ENCODE measurements around the gene RRN3.
"Not testable (repeated sequence)": the region's sequence is repeated elsewhere in the genome, so short reads cannot be mapped to it uniquely, and the experiment has no call there.

RRN3 gene

DNA sequence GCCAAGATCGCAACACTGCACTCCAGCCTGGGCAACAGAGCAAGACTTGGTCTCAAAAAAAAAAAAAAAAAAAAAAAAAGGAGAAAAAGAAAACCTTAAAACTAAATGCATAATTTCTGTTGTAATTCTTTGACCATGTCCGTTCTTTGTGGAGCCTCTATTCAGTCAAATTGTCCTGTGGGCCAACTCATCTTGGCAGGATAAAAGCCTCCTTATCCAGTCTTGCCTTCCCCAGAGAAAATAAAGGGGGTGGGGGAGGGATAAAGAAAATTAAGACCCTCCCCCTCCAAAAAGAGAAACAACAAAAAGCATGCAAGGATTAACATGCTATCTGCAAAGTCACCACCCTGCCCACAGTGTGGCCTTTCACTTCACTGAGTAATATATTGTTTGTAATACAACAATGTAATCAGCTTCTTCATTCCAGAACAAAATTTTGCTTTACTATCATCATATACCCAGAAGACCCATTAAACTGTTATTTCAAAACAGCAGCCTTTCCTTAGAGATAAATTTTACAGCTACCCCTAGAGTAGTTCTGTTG lies 5.4 kb upstream of the RRN3 start:
- DNase-seq, result not testable (repeated sequence)

GRCh38 chr16:15096583-15096972 lies 2.5 kb upstream of the RRN3 start:
- not testable (repeated sequence) for DNase-seq

DNA sequence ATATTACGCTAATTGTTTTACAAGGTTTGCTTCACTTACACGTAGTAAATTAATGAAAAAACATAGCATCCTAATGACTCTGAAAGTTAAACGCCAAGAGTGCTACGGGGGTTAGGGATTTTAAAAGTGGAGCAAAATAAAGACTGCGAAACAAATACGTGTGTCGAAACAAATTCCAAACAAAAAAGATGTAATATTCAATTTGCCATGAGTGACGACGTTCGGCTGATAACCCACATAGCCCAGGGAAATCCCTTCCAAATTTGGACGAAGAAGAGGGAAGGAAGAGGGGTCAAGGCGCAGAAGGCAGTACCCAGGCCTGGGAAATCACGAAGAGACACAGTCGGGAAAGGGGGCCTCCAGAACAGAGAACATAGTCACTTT lies 509 bp downstream of the RRN3 start:
- not testable (repeated sequence) for DNase-seq

DNA sequence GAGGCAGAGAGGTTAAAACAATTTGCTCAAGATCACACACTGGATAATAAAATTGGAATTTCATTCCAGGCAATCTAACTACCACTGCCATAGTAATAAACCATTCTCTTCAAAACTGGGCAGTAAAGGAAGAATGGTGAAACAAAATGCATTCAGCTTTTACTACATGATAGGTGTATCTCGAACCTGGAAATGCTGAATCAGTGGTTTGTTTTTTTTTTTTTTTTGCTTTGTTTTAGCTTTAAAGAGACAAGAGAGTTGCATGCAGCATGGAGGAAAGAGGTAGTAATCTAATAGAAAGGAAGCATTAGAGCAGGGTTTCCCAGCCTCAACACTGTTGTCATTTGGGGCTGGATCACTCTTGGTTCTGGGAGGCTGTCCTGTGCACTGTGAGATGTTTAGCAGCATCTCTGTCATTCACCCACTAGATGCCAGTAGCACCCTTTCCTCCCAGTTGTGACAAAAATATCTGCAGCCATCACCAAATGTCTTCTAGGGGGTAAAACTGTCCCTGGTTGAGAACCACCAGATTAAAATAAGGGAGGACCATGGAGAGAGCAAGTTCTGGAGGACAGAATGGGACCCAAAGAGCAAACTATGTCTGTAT lies 3.3 kb downstream of the RRN3 start:
- peak; percentile 12 for DNase-seq

DNA sequence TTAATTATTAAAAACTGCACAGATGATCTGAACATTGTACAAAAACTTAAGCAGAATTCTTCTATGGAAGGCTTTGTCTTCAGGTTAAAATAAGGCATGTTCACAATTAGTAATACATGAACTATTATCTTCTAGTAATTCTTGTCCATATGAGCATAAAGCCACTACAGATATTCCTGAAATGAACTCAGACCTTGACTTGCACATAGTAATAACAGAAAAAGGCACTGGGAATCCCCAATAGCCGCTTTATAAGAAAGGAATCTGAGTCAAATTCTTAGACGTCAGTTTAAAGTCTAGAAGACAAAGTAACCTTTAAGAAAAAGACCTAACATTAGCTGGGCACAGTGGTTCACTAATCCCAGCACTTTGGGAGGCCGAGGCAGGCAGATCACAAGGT lies 11.3 kb downstream of the RRN3 start:
- not testable (repeated sequence) for DNase-seq

DNA sequence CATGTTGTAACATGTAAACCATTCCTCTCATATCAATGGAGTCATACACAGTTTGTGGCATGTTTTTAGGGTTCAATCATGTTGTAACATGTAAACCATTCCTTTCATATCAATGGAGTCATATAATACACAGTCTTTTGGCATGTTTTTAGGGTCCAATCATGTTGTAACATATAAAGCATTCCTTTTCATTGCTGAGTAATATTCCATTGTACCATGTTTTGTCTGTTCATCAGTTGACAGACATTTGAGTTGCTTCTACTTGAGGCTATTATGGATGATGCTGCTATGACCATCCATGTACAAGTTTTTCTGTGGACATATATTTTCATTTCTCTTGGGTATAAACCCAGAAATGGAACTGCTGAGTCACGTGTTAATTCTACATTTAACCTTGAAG lies 13.2 kb downstream of the RRN3 start:
- not testable (repeated sequence) for DNase-seq

- not testable (repeated sequence) for DNase-seq
Observed at GRCh38 chr16:15076161-15076560, 17.9 kb downstream of the RRN3 start.

GRCh38 chr16:15073101-15073500 lies 21.0 kb downstream of the RRN3 start:
- DNase-seq, result no peak

GRCh38 chr16:15071916-15072769 lies 21.9 kb downstream of the RRN3 start:
- not testable (repeated sequence) for DNase-seq

GRCh38 chr16:15071013-15071412 lies 23.1 kb downstream of the RRN3 start:
- DNase-seq, result not testable (repeated sequence)

- not testable (repeated sequence) for DNase-seq
Observed at GRCh38 chr16:15066690-15067089, 27.4 kb downstream of the RRN3 start.

GRCh38 chr16:15065961-15066360 lies 28.1 kb downstream of the RRN3 start:
- DNase-seq, result not testable (repeated sequence)

DNA sequence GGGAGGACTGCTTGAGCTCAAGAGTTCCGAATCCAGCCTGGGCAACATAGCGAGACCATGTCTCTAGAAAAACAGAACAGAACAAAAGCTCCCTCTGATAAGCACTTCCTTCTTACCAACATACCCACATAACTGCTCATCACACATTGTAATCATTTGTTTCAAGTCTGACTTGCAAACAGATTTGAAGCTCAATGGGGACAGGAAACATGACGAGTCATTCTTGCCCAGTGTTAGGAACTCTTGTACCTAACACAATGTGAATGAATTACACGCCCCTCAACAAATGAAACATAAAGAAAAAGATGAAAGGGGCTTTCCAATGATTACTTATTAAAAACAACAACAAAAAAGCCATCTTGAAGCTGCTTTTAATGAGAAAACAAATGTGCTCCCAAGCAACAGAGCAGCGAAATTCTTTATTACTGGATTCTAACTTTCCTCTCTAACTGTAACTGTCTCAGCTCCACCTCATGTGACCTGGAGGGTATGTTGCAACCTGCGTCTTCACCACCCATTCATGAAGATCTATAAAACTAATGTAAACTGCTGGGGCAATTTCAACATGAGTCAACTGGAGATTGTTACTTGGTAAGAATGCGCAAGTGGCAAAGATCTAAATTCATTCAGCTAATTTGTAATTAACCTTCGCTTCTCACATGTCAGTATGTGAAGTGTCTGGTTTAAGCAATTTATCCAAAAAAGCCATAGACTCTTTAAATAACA lies 31.8 kb downstream of the RRN3 start:
- DNase-seq, result peak; percentile 43

DNA sequence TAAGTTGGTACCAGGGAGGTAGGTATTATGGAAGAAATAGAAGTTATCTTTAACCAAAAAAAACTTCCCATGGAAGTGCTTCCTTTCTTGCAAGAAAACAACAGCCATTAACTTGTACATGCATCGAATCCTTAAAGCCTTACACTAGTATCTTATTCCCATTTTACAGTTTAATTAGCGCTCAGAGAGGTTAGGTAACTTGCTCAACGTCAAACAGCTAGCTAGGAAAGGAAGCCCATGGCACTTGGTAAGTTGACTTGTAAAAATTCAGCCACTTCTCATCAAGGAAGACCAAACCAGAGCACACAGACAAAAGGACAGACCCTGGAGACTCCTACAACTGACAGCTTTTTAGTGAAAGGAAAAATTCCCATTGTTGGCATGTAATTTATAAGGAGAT lies 34.7 kb downstream of the RRN3 start:
- DNase-seq, result no peak

DNA sequence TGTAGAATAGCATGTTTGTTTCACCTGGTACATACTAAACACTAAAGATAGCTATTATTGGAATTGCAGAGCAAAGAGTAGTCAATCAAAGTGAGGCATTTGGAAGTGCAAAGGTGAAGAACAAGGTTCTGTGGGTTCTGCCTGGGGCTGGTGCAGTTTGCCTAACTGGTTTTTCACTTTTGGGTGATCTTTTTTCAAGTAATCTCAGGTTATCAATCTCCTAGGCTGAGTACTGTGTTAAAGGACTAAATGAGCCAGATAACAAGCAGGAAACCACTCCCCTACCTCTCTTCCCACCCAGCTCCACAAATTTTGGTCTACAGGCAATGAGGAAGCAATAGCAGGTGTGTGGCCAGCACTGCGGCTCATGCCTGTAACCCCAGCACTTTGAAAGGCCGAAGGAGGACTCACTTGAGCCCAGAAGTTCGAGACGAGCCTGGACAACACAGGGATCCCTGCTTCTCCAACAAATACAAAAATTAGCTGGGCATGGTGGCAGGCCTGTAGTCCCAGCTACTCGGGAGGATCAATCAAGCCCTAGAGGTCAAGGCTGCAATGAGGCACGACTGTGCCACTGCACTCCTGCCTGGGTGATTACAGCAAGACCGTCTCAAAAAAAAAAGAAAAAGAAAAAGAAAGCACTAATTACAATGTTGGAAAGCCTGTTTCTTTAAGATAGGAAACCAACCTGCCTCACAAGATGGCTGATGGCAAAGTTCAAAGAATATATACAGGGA lies 36.2 kb downstream of the RRN3 start:
- DNase-seq, result no peak

- DNase-seq, result no peak
Observed at GRCh38 chr16:15055141-15056053, 38.7 kb downstream of the RRN3 start.

DNA sequence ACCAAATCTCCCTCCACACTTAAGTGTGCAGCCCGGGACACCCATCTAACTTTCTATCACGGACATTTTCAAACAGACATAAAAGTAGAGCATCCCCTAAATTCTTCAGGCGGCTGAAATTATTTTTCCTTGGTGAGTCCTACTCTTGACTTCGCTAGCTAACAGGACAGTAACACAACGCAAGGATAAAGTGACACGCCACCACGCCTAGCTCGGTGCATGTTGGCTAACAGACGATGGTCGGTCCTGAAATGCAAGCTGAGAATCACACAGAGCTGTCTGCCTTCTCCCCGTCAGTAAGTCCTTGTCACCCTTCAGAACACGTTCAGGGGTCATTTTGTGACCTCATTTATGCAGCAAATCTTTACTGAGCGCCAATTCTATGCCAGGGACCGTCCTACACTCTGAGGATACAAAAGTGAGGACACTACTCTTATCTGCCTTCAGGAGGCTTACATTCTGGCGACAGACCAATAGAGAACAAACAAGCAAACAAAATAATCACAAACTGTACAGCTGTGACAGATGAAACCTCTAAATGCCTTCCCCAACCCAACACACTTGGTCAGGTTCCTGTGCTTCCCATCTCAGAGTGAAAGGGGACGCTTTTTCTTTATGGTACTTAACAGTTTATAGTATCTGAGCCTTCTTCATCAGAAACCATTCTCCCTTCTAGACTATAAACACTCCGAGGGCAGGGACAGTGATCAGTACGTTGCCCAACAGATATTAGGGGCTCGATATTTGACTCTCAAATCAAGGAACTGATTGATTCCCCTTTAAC lies 39.5 kb downstream of the RRN3 start:
- peak; percentile 23 for DNase-seq

DNA sequence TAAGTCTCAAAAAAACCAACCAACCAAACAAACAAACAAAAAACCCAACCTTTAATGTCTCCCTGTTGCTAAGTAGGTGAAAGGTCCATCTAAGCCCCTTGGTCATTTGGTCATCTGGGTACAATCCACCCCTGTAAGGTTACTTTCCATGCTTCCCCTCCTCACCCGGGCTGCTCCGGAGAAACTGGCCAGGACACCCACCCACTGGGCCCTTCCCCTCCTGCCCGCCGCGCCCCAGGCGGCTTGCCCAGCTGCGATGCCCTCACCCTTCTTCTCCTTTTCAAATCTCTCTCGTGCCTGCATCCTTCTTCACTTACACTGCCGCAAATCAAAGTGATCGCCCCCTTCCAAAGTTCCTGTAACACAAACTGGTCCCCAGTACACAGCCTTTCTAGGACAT lies 40.2 kb downstream of the RRN3 start:
- no peak for DNase-seq

- no peak for DNase-seq
Observed at GRCh38 chr16:15052747-15053476, 41.2 kb downstream of the RRN3 start.

DNA sequence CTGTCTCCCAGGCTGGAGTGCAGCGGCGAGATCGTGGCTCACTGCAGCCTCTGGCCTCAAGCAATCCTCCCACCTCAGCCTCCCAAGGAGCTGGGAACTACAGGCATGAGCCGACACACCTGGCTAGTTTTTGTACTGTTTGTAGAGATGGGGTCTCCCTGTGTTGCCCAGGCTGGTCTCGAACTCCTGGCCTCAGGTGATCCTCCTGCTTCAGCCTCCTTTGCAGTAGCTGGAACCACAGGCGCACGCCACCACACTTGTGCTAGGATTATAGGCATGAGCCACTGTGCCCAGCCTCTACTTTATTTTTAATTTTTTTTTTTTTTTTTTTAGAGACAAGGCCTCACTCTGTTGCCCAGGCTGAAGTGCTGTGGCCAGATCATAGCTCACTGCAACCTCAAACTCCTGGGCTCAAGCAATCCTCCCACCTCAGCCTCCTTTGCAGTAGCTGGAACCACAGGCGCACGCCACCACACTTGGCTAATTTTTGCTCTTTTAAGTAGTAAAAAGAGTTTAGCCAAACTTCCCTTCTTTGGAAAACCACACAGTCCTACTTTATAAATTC lies 42.6 kb downstream of the RRN3 start:
- no peak for DNase-seq

Measured in hematopoietic multipotent progenitor cell treated with erythropoietin and hydrocortisone succinate and interleukin-3 and kit ligand, for 8 days (in vitro differentiated cells).